Activated CD4-positive, alpha-beta T cell treated with anti-CD3 and anti-CD28 coated beads, Interleukin-2, amount 50 U/mL, for 4 hours (primary cell): ENCODE results near the gene RGS17.
"Not testable (repeated sequence)": the region's sequence is repeated elsewhere in the genome, so short reads cannot be mapped to it uniquely, and the experiment has no call there.

Experiments used
- DNase-seq, 2 experiments: peaks; one replicate each; pipeline ENCODE4 v3.0.0-alpha.2; 2020

Gene RGS17

DNA sequence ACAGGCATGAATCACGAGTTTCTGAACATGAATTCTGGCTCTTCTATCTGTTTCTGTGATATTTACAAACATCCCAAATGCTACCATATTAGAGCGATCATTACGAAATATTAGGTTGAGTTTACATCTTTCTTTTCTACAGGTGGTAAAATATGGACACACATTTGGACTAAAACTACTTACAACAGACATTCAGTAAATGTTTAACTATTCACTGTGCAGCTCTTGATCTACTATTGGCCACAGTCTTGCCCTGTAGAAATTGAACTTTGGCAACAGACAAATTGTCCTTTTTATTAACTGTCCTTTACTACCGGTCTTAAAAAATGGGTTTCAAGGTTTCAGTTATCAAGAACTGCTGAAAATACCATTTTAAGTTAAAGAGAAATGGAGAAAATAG lies 102.1 kb downstream of the RGS17 start:
- DNase-seq, result no peak

DNA sequence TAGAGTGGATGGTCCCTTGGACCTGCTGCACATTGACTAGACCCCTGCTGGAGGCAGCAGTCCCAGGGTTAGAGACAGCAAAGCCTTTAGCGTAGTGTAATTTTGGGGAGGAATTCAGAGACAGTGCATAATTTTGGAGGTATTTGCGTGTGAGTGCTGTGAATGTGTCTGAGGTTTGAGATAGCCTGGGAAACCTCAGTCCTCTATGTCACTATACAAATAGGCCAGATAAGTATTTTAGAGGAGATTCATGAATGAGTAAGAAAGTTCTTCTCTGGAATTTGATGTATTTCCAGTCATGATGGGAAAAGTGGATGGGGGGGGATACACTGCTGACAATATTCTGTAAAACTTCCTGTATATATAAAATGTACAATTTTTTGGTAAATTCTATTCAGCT lies 102.8 kb downstream of the RGS17 start:
- no peak for DNase-seq

DNA sequence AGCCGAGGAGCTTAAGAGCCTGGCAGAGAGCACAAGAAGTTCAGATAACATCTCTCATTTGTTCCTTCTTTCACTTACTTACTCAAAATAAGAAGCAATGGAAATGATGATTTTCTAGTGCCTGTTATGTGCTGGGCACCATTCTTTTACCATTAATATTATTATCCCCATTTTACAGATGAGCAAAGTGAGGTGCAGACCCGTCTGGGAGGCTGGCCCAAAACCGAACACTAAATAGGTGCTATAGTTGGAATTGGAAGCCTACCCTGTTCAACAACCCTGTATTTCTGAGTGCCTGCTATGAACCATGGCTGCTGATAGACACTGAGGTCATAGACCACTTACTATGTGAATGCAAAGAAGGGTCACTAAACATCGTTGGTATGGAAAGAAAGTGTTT lies 103.6 kb downstream of the RGS17 start:
- DNase-seq, result no peak

DNA sequence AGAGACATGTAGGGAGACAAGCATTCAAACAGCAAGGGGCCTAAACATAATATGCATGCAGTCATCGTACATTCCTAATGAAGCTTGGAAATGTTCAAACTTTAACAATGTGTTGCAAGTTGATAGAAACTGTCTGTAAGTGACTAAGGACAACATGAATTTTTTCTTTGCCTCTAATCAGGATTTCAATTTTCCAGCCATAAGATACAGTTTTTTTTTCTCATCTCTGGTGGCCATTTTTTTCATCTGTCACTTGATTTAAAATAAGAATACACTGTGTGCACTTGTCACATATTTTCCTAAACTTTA lies 106.4 kb downstream of the RGS17 start:
- no peak for DNase-seq

DNA sequence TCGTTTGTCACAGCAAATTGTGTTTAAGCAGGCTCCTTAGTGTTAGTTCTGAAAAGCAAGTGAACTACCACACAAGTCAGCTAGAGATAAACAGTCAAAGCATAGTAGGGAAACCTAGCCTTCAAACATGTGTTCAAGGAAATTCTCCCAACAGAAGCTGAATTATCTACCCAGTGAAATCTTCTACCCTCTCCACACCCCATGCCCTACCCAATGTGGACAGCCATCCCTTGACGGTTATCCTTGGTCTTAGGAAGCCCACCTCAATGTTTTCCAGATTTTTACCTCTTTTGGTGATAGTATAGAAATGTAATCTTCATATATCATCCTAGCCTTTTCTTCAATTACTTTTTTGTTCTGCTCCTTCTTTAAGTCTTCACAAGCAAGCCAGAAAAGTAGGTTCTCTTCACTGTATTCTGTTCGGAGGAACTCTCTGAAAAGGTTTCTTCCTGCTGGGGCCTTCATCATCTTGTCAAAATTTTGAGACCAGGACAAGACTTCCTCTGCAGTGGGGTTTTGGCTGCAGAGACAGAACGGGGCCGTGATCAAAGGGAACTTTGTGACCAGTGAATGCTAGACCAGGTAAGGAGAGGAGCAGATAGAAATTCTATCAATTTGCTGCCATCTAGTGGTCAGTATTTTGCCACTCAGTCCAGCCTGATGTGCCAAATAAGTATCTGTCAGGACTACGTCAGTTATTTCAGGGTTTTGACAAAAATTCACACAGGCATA lies 106.9 kb downstream of the RGS17 start:
- DNase-seq, result peak; percentile 24 to 26

DNA sequence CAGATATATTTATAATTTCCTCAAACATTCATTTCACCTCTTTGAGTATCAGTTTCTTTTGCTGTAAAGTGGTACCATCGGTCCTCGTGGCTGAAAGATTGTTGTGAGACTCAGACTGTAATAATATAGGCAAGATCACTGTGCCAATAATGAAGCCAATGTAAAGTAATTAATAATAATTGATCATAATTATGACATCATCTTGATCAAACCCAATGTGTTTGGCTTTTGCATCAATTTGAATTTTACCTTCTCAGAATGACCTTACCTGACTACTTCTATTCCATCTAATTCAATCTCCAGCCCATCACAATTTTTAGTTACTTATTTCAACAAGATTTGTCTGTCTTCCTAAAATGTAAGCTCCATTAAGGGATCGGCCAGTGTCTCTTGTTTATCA lies 112.7 kb downstream of the RGS17 start:
- no peak for DNase-seq

DNA sequence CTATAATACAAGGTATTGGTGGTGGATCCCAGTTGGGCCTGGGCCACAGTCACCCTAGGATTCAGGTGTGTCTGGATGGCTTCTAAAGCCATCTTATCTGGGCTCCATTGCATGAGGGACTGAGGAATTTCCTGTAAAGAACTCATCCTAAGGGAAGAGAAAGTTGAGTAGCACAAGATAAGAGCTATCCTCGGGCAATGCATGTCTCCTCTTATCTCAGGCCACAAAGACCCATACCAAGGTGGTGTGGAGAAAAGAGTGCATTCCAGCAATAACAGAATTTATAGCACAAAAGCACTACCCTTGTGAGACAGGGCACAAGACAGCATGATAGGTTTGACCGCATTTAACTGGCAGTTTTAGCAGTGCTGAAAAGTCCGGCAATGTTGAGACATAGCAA lies 114.2 kb downstream of the RGS17 start:
- DNase-seq, result no peak

GRCh38 chr6:153015094-153015640 lies 115.9 kb downstream of the RGS17 start:
- DNase-seq, result no peak

DNA sequence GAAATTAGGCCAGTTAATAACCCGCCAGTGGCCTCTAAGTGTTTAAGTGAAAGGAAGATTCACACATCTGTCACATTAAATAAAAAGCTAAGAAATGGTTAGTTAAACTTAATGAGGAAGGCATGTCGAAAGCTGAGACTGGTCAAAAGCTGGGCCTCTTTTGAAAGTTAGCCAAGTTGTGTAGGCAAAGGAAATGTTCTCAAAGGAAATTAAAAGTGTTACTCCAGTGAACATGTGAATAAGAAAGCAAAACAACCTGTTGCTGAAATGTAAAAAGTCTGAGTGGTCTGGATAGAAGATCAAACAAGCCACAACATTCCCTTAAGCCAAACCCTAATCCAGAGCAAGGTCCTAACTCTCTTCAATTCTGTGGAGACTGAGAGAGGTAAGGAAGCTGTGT lies 117.6 kb downstream of the RGS17 start:
- no peak for DNase-seq

- no peak for DNase-seq
Observed at GRCh38 chr6:153012856-153013255, 118.2 kb downstream of the RGS17 start.

GRCh38 chr6:153003366-153003690 lies 127.8 kb downstream of the RGS17 start:
- no peak for DNase-seq

GRCh38 chr6:153002613-153003365 lies 128.3 kb downstream of the RGS17 start, which contains the start of gene MTRF1L:
Gene MTRF1L (minus strand): TSS chr6:153002709. CDS start chr6:153002685, 24 bp downstream.
- peak; percentile 77 to 78 for DNase-seq

- no peak for DNase-seq
Observed at GRCh38 chr6:153001767-153002612, 129.1 kb downstream of the RGS17 start.

DNA sequence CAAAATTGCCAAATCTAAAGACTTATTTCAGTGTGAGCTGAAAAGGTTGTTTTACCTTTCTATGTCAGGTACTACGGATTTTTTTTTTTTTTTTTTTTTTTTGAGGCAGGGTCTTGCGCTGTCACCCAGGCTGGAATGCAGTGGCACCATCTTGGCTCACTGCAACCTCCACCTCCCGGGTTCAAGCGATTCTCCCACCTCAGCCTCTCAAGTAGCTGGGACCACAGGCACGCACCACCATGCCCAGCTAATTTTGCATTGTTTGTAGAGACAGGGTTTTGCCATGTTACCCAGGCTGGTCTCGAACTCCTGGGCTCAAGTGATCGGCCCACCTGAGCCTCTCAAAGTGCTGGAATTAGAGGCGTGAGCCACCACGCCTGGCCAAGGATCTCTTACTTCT lies 130.3 kb downstream of the RGS17 start:
- not testable (repeated sequence) for DNase-seq

- no peak for DNase-seq
Observed at GRCh38 chr6:153000243-153000642, 130.8 kb downstream of the RGS17 start.

GRCh38 chr6:152999538-152999937 lies 131.5 kb downstream of the RGS17 start:
- DNase-seq, result not testable (repeated sequence)

- DNase-seq, result no peak
Observed at GRCh38 chr6:152993847-152994246, 137.2 kb downstream of the RGS17 start.

DNA sequence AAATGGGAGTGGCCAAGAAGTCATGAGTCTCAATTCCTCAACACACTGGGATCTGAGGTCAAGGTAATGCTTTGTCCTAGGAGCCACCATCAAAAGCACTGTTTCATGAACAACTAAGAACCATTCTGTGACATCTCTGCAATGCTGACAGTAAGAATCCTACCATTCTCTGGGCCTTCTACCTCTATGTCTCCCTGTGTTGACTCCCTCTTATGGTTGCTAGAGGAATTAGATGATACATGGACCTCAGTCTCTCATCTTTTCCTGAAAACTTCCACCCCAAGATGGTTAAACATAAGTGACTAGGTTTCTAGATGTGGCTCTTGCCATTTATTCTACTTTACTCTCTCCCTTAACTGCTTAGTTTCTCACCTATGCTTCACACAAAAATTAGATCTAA lies 137.7 kb downstream of the RGS17 start:
- no peak for DNase-seq

GRCh38 chr6:152986978-152987377 lies 144.1 kb downstream of the RGS17 start:
- DNase-seq, result no peak

DNA sequence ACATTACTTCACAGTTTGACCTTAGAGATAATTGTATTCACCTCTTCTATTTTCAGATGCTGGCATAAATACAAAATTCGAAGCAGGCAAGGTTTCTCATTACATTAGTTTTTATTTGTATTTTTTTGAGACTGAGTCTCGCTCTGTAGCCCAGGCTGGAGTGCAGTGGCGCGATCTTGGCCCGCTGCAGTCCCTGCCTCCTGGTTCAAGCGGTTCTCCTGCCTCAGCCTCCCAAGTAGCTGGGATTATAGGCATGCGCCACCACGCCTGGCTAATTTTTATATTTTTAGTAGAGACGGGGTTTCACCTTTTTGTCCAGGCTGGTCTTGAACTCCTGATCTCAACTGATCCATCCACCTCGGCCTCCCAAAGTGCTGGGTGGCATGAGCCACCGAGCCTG lies 145.8 kb downstream of the RGS17 start:
- not testable (repeated sequence) for DNase-seq

GRCh38 chr6:152984513-152984872 lies 146.6 kb downstream of the RGS17 start:
- DNase-seq, result no peak

- peak; percentile 86 to 88 for DNase-seq
Observed at GRCh38 chr6:152983637-152984512, 147.2 kb downstream of the RGS17 start.
